ENCODE data around the gene FITM2.

DNA sequence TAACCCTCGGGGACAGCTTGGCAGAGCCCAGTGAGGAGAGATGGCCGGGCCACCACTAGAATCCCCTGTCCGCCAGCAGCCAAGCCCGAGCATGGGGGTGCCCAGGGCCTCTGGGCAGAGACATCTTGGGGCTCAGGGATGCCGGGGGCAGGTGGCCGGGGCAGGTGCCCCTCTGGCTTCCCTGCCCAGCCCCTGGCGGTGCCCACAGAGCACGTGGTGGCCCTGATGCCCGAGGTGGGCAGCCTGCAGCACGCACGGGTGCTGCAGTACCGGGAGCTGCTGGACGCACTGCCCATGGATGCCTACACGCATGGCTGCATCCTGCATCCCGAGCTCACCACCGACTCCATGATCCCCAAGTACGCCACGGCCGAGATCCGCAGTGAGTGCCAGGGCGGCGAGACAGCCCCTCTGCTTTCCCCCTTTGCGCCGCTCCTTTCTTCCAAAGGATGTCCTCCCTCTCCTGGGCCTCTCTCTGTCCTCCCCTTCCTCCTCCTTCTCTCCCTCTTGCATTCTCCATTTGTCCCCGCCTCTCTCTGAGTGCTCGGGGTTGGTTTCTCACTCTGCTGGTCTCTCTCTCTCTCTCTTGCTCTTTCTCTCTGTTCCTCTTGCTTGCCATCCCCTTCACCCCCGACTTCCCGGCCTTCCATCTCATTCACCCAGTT, 52.6 kb downstream of the FITM2 start:
- TF ChIP-seq, protein P1, sequence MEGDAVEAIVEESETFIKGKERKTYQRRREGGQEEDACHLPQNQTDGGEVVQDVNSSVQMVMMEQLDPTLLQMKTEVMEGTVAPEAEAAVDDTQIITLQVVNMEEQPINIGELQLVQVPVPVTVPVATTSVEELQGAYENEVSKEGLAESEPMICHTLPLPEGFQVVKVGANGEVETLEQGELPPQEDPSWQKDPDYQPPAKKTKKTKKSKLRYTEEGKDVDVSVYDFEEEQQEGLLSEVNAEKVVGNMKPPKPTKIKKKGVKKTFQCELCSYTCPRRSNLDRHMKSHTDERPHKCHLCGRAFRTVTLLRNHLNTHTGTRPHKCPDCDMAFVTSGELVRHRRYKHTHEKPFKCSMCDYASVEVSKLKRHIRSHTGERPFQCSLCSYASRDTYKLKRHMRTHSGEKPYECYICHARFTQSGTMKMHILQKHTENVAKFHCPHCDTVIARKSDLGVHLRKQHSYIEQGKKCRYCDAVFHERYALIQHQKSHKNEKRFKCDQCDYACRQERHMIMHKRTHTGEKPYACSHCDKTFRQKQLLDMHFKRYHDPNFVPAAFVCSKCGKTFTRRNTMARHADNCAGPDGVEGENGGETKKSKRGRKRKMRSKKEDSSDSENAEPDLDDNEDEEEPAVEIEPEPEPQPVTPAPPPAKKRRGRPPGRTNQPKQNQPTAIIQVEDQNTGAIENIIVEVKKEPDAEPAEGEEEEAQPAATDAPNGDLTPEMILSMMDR (IDR thresholded peaks at IDR 0.05): no peak
- no peak for TF ChIP-seq EP300 (IDR thresholded peaks at IDR 0.05)
- no peak for TF ChIP-seq POLR2A (IDR thresholded peaks at IDR 0.05; ENCODE audit: low read depth)
